DMS153 treated with DMSO at 0.1 percent for 48 hours (cell line): ENCODE results near the gene HOXD1.

ENCODE experiments used
- DNase-seq: peaks from one replicate; lab custom pipeline; 2025; ENCODE audit not compliant: unreplicated experiment; lab: John Stamatoyannopoulos, UW

The HOXD1 gene

GRCh38 chr2:176187899-176188773, at the start of gene HOXD1:
Gene HOXD1, plus strand, starts transcription at chr2:176188668. Its CDS starts 134 bp downstream, at chr2:176188802.
- DNase-seq: no peak

GRCh38 chr2:176138923-176139660, 49.4 kb upstream of the HOXD1 start:
- no peak for DNase-seq

GRCh38 chr2:176139661-176140512, 48.6 kb upstream of the HOXD1 start:
- DNase-seq: no peak

- DNase-seq: no peak
Measured at GRCh38 chr2:176140513-176141317, 47.8 kb upstream of the HOXD1 start.

- DNase-seq: no peak
Measured at GRCh38 chr2:176142281-176142680, 46.2 kb upstream of the HOXD1 start.

GRCh38 chr2:176145085-176145969, 43.1 kb upstream of the HOXD1 start:
- no peak for DNase-seq

GRCh38 chr2:176146101-176146500, 42.4 kb upstream of the HOXD1 start:
- no peak for DNase-seq

GRCh38 chr2:176146645-176147044, 41.8 kb upstream of the HOXD1 start:
- DNase-seq: no peak

- no peak for DNase-seq
Measured at GRCh38 chr2:176147210-176147799, 41.2 kb upstream of the HOXD1 start.

GRCh38 chr2:176147800-176148496, 40.5 kb upstream of the HOXD1 start:
- DNase-seq: no peak

- no peak for DNase-seq
Measured at GRCh38 chr2:176148751-176149421, 39.6 kb upstream of the HOXD1 start.

- no peak for DNase-seq
Measured at GRCh38 chr2:176149481-176149938, 39.0 kb upstream of the HOXD1 start.

GRCh38 chr2:176149939-176150583, 38.4 kb upstream of the HOXD1 start:
- no peak for DNase-seq

GRCh38 chr2:176150584-176151441, 37.7 kb upstream of the HOXD1 start:
- DNase-seq: no peak

GRCh38 chr2:176151442-176152287, 36.8 kb upstream of the HOXD1 start, which contains the start of gene HOXD4:
Gene HOXD4, plus strand, starts transcription at chr2:176151550. Its CDS starts 84 bp downstream, at chr2:176151634.
- no peak for DNase-seq
